ENCODE results near the gene MEF2D.
A peak's percentile ranks its signal among the peaks of the same experiment; 100 is the strongest.

MEF2D gene

GRCh38 chr1:156500543-156500792 lies at the start of gene MEF2D:
Gene MEF2D (minus strand): TSS chr1:156500775. CDS start chr1:156483292, 17,483 bp downstream.
- TF ChIP-seq CTCF (IDR thresholded peaks at IDR 0.05; ENCODE audit: low read depth, low read length): no peak
- peak within 1 kb of the TSS; percentile 79 for H3K4me3 ChIP-seq (ENCODE audit: low read depth, low read length)

- no peak overlapping the region for H3K4me3 ChIP-seq (ENCODE audit: low read depth, low read length)
- no peak for TF ChIP-seq CTCF (IDR thresholded peaks at IDR 0.05; ENCODE audit: low read depth, low read length)
Measured at GRCh38 chr1:156550346-156550745, 49.8 kb upstream of the MEF2D start.

GRCh38 chr1:156549831-156550230 lies 49.3 kb upstream of the MEF2D start:
- TF ChIP-seq CTCF (IDR thresholded peaks at IDR 0.05; ENCODE audit: low read depth, low read length): no peak
- H3K4me3 ChIP-seq (ENCODE audit: low read depth, low read length): no peak overlapping the region

GRCh38 chr1:156549390-156549789 lies 48.8 kb upstream of the MEF2D start:
- H3K4me3 ChIP-seq (ENCODE audit: low read depth, low read length): no peak overlapping the region
- TF ChIP-seq CTCF (IDR thresholded peaks at IDR 0.05; ENCODE audit: low read depth, low read length): no peak

- TF ChIP-seq CTCF (IDR thresholded peaks at IDR 0.05; ENCODE audit: low read depth, low read length): no peak
- no peak overlapping the region for H3K4me3 ChIP-seq (ENCODE audit: low read depth, low read length)
Measured at GRCh38 chr1:156547982-156548381, 47.4 kb upstream of the MEF2D start.

GRCh38 chr1:156547434-156547833 lies 46.9 kb upstream of the MEF2D start:
- no peak overlapping the region for H3K4me3 ChIP-seq (ENCODE audit: low read depth, low read length)
- no peak for TF ChIP-seq CTCF (IDR thresholded peaks at IDR 0.05; ENCODE audit: low read depth, low read length)

- no peak overlapping the region for H3K4me3 ChIP-seq (ENCODE audit: low read depth, low read length)
Measured at GRCh38 chr1:156546267-156546666, 45.7 kb upstream of the MEF2D start.

More at GRCh38 chr1:156546267-156546666, 45.7 kb upstream of the MEF2D start:
- no peak for TF ChIP-seq CTCF (IDR thresholded peaks at IDR 0.05; ENCODE audit: low read depth, low read length)

Measured in WI38 (cell line).